ENCODE data around the gene DRG2.

The DRG2 gene

DNA sequence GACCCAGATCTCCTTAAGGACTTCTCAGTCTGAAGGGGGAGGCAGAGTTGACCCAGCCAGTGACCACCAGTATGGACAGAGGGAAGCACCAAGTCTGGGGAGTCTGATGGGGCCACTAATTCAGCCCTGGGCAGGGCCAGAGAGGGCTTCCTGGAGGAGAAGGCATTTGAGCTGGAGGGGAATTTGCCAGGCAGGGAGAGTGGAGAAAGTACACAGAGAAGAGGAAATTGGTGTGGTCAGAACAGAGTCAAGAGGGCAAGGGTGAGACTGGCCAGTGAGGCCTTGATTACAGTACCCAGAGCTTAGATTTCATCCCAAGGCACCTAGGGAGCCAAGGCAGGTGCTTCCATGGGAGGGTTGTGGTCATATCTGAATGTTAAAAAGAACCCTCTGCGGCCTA, 57.1 kb downstream of the DRG2 start:
- peak; percentile 30 for DNase-seq

DNA sequence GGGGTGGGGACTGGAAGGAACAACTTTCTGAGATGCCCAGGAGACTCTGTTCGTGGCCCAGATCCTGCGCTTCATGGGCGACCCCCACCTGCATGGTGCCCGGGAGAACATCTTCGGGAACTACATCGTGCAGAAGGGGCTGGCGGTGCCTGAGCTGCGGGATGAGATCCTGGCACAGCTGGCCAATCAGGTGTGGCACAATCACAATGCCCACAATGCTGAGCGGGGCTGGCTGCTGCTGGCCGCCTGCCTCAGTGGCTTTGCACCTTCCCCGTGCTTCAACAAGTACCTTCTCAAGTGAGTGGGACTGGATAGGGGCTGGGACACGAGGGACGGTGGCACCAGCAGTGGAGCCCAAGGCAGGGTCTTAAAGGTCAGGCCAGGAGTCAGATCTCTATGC, 58.1 kb downstream of the DRG2 start:
- no peak for DNase-seq

DNA sequence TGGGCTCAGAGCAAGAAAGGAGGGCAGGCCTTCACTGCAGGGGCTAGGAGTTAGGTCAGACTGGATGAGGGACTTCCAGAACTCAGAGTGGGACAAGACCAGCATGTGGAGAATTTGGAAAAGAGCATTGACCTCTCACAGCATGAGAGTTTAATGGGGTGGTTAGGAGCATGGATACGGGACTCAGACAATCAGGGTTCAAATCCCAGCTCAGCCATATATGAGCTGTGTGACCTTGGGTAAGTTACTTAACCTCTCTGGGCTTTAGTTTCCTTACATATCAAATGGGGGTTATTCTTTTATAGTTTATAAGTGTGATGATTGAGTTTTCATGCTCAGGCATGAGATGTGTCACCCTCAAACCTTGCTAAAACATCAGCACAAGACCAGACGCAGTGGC, 58.5 kb downstream of the DRG2 start:
- no peak for DNase-seq

DNA sequence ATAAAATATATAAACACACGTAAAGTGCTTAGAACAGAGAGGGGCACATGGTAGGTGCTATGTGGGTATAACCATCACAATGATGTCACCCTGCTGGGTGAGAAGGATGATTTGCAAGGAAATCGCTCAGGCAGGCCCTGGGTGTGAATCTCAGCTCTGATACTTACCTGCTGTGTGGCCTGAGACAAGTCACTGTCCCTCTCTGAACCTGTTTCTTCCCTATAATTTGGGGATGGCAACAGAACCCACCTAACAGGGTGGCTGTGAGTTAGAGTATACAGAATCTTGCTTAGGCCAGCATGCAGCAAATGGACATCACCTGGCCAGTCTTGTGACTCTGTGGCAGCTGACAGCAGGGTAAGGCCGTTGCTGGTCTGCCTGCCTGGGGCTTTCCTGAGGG, 59.2 kb downstream of the DRG2 start:
- no peak for DNase-seq

DNA sequence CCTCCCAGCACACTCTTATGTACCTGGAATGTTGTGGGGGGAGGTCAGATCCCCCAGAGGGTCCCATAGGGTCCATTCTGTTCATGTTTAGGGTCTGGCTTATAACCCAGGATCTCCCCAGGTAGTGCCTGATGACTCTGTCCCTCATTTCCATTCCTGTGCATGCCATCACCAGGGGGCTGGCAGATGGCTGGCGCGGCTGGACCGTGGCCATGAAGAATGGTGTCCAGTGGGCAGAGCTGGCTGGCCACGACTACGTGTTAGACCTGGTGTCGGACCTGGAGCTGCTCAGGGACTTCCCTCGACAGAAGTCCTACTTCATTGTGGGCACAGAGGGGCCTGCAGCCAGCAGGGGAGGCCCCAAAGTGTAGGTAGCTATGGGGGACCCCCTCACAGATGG, 60.8 kb downstream of the DRG2 start:
- no peak for DNase-seq

DNA sequence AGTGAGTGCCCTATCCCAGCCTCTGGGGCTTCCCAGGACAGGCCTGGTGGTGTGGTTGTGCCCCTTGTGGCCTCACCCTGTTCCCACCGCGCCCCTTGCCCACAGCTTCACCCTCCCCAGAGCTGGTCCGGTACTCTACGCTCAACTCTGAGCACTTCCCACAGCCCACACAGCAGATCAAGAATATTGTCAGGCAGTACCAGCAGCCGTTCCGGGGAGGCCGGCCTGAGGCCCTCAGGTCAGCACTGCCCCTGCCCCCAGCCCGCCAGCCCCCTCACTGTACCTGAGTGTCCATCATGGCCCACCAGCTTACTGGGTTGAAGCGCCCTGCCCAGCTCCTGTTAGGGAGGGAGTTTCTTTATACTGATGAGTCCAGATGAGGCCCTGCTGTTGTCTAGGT, 63.5 kb downstream of the DRG2 start:
- no peak for DNase-seq

- no peak for DNase-seq
These were observed 67.4 kb downstream of the DRG2 start for GRCh38 chr17:18155179-18155578.

DNA sequence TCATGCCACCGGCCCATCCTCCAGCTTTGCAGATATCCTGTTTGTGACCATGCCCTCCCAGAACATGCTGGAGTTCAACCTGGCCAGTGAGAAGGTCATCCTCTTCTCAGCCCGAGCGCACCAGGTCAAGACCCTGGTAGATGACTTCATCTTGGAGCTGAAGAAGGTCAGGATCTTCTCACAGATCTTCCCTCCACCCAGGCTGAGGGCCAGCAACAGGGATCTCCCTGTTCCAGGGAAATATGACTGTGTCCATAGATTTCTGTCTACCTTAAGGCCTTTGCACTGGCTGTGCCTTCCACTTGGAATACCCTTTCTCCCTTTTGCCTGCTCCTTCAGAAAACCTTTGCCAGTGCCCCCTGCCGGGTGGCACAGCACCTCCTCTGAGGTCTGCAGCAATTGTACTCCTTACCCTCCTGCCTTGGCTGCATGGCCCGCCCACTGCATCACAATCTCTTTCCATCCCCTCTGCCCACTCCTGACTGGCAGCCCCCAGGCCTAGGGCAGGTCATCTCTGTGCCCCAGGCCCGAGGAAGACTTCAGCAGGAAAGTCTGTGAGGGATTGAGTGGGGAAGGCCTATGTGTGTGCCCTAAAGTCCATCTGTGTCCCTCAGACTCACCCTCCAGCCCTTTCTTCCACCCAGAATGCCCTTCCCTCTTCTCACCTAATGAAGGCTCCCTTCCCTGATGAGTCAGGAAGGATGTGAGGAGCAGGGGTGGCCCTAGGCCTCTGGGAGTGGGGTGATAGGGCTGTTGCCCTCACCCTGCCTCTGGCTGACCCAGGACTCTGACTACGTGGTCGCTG, 68.6 kb downstream of the DRG2 start:
- DNase-seq = no peak

DNA sequence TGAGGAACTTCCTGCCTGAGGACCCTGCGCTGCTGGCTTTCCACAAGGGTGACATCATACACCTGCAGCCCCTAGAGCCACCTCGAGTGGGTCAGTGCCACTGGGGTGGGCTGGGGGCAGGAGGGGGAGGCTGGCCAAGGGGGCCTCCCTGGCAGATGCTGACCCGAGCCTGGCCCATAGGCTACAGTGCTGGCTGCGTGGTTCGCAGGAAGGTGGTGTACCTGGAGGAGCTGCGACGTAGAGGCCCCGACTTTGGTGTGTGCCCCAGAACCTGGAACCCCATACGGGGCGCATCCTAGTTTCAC, 69.2 kb downstream of the DRG2 start:
- no peak for DNase-seq

Data from suppressor macrophage treated with lipopolysaccharide for 4 hours (primary cell).